HCT116 (cell line): Measurements from ENCODE around the gene CYB561D1. TPM values are rescaled to one million over a fixed set of nuclear protein-coding genes. Genes with fewer than 3 reads are reported as not detected.

ENCODE experiments used
- ATAC-seq: fragments of 200-7000 bp; cut with Tn5 transposase; 2 replicates; pipeline ENCODE4 v1.9.1; 2020; ENCODE audit warnings: mild to moderate bottlenecking, moderate library complexity
- BruUV-seq: library from RNA; stranded (reverse); fragments of 400-500 nt; replicated peaks from 2 replicates; lab custom pipeline; 2021; lab: Mats Ljungman, UMichigan
- CTCF ChIA-PET: fragments of 300-600 bp; sonication (Branson Sonifier 250); formaldehyde crosslinking; loops from one replicate; lab custom pipeline; 2021; ENCODE audit warnings: antibody characterized with exemption; lab: Charles Lee
- POLR2A ChIA-PET: fragments of 300-600, 350-600 bp; sonication (Branson Sonifier 250); formaldehyde crosslinking; loops from one replicate; lab custom pipeline; 2021; ENCODE audit warnings: antibody characterized with exemption; lab: Charles Lee
- RAD21 ChIA-PET, 2 experiments: fragments of 300-600 bp; sonication (Branson Sonifier 250); formaldehyde crosslinking; loops; one replicate each; lab custom pipeline; 2023; ENCODE audit warnings: low total read pairs in 2 of 2; ENCODE audit not compliant: uncharacterized antibody in 2 of 2, unreplicated experiment in 2 of 2, low non-redundant PET in 1 of 2; lab: Charles Lee
- DNase-seq: peaks from one replicate; pipeline ENCODE4 v3.0.0-alpha.2; 2010; ENCODE audit warnings: low read depth, low spot score
- H2AFZ ChIP-seq: fragments of 200-600 bp; shearing (Covaris generic), sonication (generic); 2 replicates; pipeline ENCODE4 v1.6.1; 2017; ENCODE audit warnings: low read depth, mixed run types, mixed read lengths, antibody characterized with exemption, low read length; ENCODE audit not compliant: poor library complexity, severe bottlenecking
- H3K27ac ChIP-seq: 2 replicates; pipeline ENCODE4 v1.5.1; 2012; ENCODE audit warnings: low read depth, low read length
- H3K27me3 ChIP-seq: fragments of 200-600 bp; sonication (generic); 2 replicates; pipeline ENCODE4 v1.6.1; 2016; ENCODE audit warnings: mixed run types, low read length, mixed read lengths; ENCODE audit not compliant: insufficient read depth
- H3K36me3 ChIP-seq, 2 experiments: fragments of 200-500 bp in 1 of 2; fragments of 200-600 bp in 1 of 2; sonication (Bioruptor generic) in 1 of 2; sonication (generic) in 1 of 2; 2 replicates each; pipeline versions ENCODE4 v1.5.1 to v1.6.1; 2014 to 2016; ENCODE audit warnings: low read length in 2 of 2, inconsistent platforms in 1 of 2, mixed read lengths in 1 of 2, mixed run types in 1 of 2; ENCODE audit not compliant: insufficient read depth in 2 of 2, control insufficient read depth in 1 of 2
- H3K4me1 ChIP-seq, 2 experiments: fragments of 200-600 bp in 1 of 2; sonication (generic) in 1 of 2; 2 replicates each; pipeline versions ENCODE4 v1.5.1 to v1.6.1; 2012 to 2017; ENCODE audit warnings: low read length in 2 of 2, inconsistent platforms in 1 of 2, mild to moderate bottlenecking in 1 of 2, mixed read lengths in 1 of 2, mixed run types in 1 of 2, moderate library complexity in 1 of 2; ENCODE audit not compliant: insufficient read depth in 2 of 2, control insufficient read depth in 1 of 2
- H3K4me2 ChIP-seq: fragments of 200-600 bp; sonication (generic); 2 replicates; pipeline ENCODE4 v1.6.1; 2017; ENCODE audit warnings: mixed run types, low read length, mixed read lengths
- H3K4me3 ChIP-seq, 2 experiments: fragments of 200-600 bp in 1 of 2; sonication (generic) in 1 of 2; replicated peaks in 1 of 2; 2 replicates each; pipeline ENCODE4 v1.5.1; 2011 to 2016; ENCODE audit warnings: low read length in 2 of 2, control low read depth in 1 of 2, low read depth in 1 of 2, mild to moderate bottlenecking in 1 of 2, mixed read lengths in 1 of 2, mixed run types in 1 of 2
- H3K79me2 ChIP-seq: fragments of 200-600 bp; sonication (generic); 2 replicates; pipeline ENCODE4 v1.6.1; 2017; ENCODE audit warnings: mild to moderate bottlenecking, mixed run types, low read length, moderate library complexity, mixed read lengths; ENCODE audit not compliant: insufficient read depth
- H3K9ac ChIP-seq: fragments of 200-600 bp; sonication (generic); 2 replicates; pipeline ENCODE4 v1.6.1; 2016; ENCODE audit warnings: low read length, mixed read lengths
- H3K9me2 ChIP-seq: fragments of 200-600 bp; sonication (generic), shearing (Covaris generic); 2 replicates; pipeline ENCODE4 v1.6.1; 2017; ENCODE audit warnings: mixed run types, mild to moderate bottlenecking, moderate library complexity; ENCODE audit not compliant: insufficient read depth
- H3K9me3 ChIP-seq, 2 experiments: fragments of 200-500 bp in 1 of 2; fragments of 200-600 bp in 1 of 2; sonication (Bioruptor generic) in 1 of 2; sonication (generic) in 1 of 2; 2 replicates each; pipeline ENCODE4 v1.6.1; 2014 to 2017; ENCODE audit warnings: low read length in 2 of 2, mixed read lengths in 2 of 2, inconsistent platforms in 1 of 2, low read depth in 1 of 2, mild to moderate bottlenecking in 1 of 2, mixed run types in 1 of 2, moderate library complexity in 1 of 2; ENCODE audit not compliant: control insufficient read depth in 1 of 2, insufficient read depth in 1 of 2
- H4K20me1 ChIP-seq: fragments of 200-600 bp; sonication (generic), shearing (Covaris generic); 2 replicates; pipeline ENCODE4 v1.6.1; 2017; ENCODE audit warnings: mixed run types, mild to moderate bottlenecking, moderate library complexity; ENCODE audit not compliant: insufficient read depth
- ATF3 ChIP-seq: IDR thresholded peaks from 2 replicates; pipeline ENCODE4 v1.6.1; 2012
- CEBPB ChIP-seq: IDR thresholded peaks from 2 replicates; pipeline ENCODE4 v1.6.1; 2012; ENCODE audit warnings: low read depth
- EGR1 ChIP-seq: IDR thresholded peaks from 2 replicates; pipeline ENCODE4 v1.6.1; 2012; ENCODE audit warnings: low read depth
- EZH2phosphoT487 ChIP-seq: fragments of 200-600 bp; IDR thresholded peaks from 2 replicates; pipeline ENCODE4 v1.6.1; 2018; ENCODE audit warnings: antibody characterized with exemption, borderline replicate concordance
- FOSL1 ChIP-seq: IDR thresholded peaks from 2 replicates; pipeline ENCODE4 v1.6.1; 2012; ENCODE audit warnings: low read depth
- JUND ChIP-seq: IDR thresholded peaks from 2 replicates; pipeline ENCODE4 v1.6.1; 2012
- POLR2A ChIP-seq: IDR thresholded peaks from 2 replicates; pipeline ENCODE4 v1.7.0; 2011; ENCODE audit warnings: borderline replicate concordance; ENCODE audit not compliant: insufficient read depth, insufficient read length; ENCODE audit errors: extremely low read depth
- POLR2AphosphoS5 ChIP-seq: IDR thresholded peaks from 2 replicates; pipeline ENCODE4 v1.6.1; 2011; ENCODE audit warnings: mild to moderate bottlenecking, low read depth, low read length, moderate library complexity
- RAD21 ChIP-seq: IDR thresholded peaks from 2 replicates; pipeline ENCODE4 v1.6.1; 2012; ENCODE audit warnings: low read depth, mild to moderate bottlenecking
- SP1 ChIP-seq: IDR thresholded peaks from 2 replicates; pipeline ENCODE4 v1.6.1; 2012; ENCODE audit warnings: low read depth
- YY1 ChIP-seq: IDR thresholded peaks from 2 replicates; pipeline ENCODE4 v1.6.1; 2011; ENCODE audit warnings: low read length, low read depth, moderate library complexity, mild to moderate bottlenecking; ENCODE audit not compliant: insufficient replicate concordance; ENCODE audit errors: extremely low read depth
- ZFX ChIP-seq: fragments of 450-650 bp; IDR thresholded peaks from 2 replicates; pipeline ENCODE4 v1.6.1; 2017
- ZNF274 ChIP-seq: fragments of 200-500 bp; sonication (Bioruptor generic); IDR thresholded peaks from 2 replicates; pipeline ENCODE4 v1.6.1; 2014; ENCODE audit warnings: mild to moderate bottlenecking, low read depth, low read length, inconsistent platforms
- intact Hi-C: fragments of 100-400 bp; cut with micrococcal nuclease; formaldehyde crosslinking; loops from 2 replicates; pipeline ENCODE4 v1.10.0; 2022
- total RNA-seq: library from RNA; stranded (reverse); gene quantifications from one replicate; pipeline ENCODE4 v1.2.1, GENCODE V29; 2021; ENCODE audit not compliant: unreplicated experiment
- TF ChIP-seq, protein P1 (sequence below): IDR thresholded peaks from 2 replicates; pipeline ENCODE4 v1.6.1; 2011; ENCODE audit warnings: mild to moderate bottlenecking, low read length, moderate library complexity; ENCODE audit not compliant: insufficient replicate concordance; ENCODE audit errors: extremely low read depth
- TF ChIP-seq, protein P2 (sequence below): IDR thresholded peaks from 2 replicates; pipeline ENCODE4 v1.6.1; 2012

The CYB561D1 gene
- total RNA-seq, 1 experiment from 2014 or later = 5.9 TPM

- ATAC-seq (no peak), DNase-seq (no peak)
- intact Hi-C loops = loop anchor here (10.0 kb wide), 1 partner anchor 333 kb away; no protein-coding TSS in a partner anchor
- ChIA-PET RAD21 (no interaction called here), POLR2A (no interaction called here), CTCF (interaction anchor here (1.0 to 1.1 kb wide), 2 partner anchors 8 to 47 kb away, joined by 3 read pairs; no protein-coding TSS in a partner anchor)
- no TSS peak for BruUV-seq
- H3K27ac ChIP-seq = no peak overlapping the region
- no peaks in the 10 kb centered on the region for H3K9me2 ChIP-seq
- H3K9me3 ChIP-seq = no peaks in the 10 kb centered on the region
- peaks cover 1 to 6% of the 10 kb centered on the region in 2 experiments; a peak in 3 of 4 replicates for H3K4me1 ChIP-seq
- H3K79me2 ChIP-seq = no peaks in the 10 kb centered on the region
- H4K20me1 ChIP-seq = no peaks in the 10 kb centered on the region
- no peaks in the 10 kb centered on the region for H3K27me3 ChIP-seq
- H3K36me3 ChIP-seq = no peaks in the 10 kb centered on the region
- H2AFZ ChIP-seq = no peak overlapping the region
- H3K9ac ChIP-seq = no peak overlapping the region
- TF ChIP-seq FOSL1 = no peak
- no peak for TF ChIP-seq SP1
- no peak overlapping the region for H3K4me2 ChIP-seq
- H3K4me3 ChIP-seq = no peak overlapping the region
These were observed 43.7 kb downstream of the CYB561D1 start for GRCh38 chr1:109537450-109538178.

DNA sequence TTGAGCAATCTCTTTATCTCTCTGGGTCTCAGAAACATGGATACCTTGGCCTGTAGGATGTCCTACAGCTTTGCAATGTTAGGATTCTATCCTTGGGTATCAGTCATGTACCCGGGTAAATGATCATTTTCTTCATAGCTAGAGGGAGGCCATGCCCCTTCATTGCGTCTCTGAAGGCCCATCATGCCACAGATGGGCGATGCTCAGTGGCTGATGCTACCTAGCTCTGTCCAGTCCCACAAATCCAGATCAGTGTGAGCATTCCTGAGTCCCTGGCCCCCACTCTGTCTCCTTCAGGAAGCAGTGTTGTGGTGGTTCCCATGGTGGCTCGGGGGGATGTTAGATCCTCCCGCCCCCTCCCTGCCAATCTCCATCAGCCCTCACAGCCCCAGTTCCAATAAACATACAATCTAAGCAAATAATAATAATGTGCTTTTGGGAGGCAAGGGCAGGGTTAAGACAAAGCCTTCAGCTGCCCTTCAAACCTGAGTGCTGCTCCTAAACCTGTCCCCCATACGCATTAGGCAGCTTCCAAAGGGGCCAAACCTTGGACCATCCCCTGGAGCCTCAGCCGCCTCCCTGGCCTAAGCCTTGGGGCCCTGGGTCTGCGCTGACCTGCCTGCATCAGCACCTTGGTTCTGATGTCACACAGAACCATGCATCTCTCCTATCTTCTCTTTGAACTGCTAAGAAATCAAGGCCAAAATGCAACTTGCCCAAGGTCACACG is 45.1 kb downstream of the CYB561D1 start:
- intact Hi-C loops = loop anchor here (10.0 kb wide), 1 partner anchor 334 kb away; no protein-coding TSS in a partner anchor
- H3K79me2 ChIP-seq = no peaks in the 10 kb centered on the region
- no peaks in the 10 kb centered on the region for H3K9me2 ChIP-seq
- H3K4me1 ChIP-seq = no peaks in the 10 kb centered on the region
- H3K36me3 ChIP-seq = no peaks in the 10 kb centered on the region
- ChIA-PET RAD21 (no interaction called here), POLR2A (no interaction called here), CTCF (interaction anchor here (1.1 kb wide), 1 partner anchor 7 kb away, joined by 3 read pairs; no protein-coding TSS in a partner anchor)
- no peak overlapping the region for H3K4me2 ChIP-seq
- BruUV-seq = no TSS peak
- H3K27ac ChIP-seq = no peak overlapping the region
- no peak for DNase-seq
- H3K9ac ChIP-seq = no peak overlapping the region
- H4K20me1 ChIP-seq = no peaks in the 10 kb centered on the region
- no peak overlapping the region for H2AFZ ChIP-seq
- no peaks in the 10 kb centered on the region for H3K9me3 ChIP-seq
- no peak overlapping the region for H3K4me3 ChIP-seq
- ATAC-seq = no peak
- no peaks in the 10 kb centered on the region for H3K27me3 ChIP-seq
- TF ChIP-seq SP1 = no peak
- TF ChIP-seq RAD21 = no peak
- TF ChIP-seq POLR2A = no peak
- TF ChIP-seq JUND = no peak
- no peak for TF ChIP-seq ATF3
- TF ChIP-seq, protein P1, sequence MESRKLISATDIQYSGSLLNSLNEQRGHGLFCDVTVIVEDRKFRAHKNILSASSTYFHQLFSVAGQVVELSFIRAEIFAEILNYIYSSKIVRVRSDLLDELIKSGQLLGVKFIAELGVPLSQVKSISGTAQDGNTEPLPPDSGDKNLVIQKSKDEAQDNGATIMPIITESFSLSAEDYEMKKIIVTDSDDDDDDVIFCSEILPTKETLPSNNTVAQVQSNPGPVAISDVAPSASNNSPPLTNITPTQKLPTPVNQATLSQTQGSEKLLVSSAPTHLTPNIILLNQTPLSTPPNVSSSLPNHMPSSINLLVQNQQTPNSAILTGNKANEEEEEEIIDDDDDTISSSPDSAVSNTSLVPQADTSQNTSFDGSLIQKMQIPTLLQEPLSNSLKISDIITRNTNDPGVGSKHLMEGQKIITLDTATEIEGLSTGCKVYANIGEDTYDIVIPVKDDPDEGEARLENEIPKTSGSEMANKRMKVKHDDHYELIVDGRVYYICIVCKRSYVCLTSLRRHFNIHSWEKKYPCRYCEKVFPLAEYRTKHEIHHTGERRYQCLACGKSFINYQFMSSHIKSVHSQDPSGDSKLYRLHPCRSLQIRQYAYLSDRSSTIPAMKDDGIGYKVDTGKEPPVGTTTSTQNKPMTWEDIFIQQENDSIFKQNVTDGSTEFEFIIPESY = no peak
- no peak for TF ChIP-seq POLR2AphosphoS5
- TF ChIP-seq YY1 = no peak
- no peak for TF ChIP-seq CEBPB
- TF ChIP-seq ZFX = no peak
- TF ChIP-seq EGR1 = no peak
- TF ChIP-seq, protein P2, sequence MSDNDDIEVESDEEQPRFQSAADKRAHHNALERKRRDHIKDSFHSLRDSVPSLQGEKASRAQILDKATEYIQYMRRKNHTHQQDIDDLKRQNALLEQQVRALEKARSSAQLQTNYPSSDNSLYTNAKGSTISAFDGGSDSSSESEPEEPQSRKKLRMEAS = no peak
- TF ChIP-seq ZNF274 = no peak
- no peak for TF ChIP-seq EZH2phosphoT487
